ENCODE data around the gene IFT74. TPM values are rescaled to one million over a fixed set of nuclear protein-coding genes. Genes with fewer than 3 reads are reported as not detected.

Gene IFT74
- total and polyA plus RNA-seq, 2 of the 13 experiments (the other 11 are each of a cell fraction or from before 2014, with no cell fraction given): 4.2 to 12.3 TPM

- TF ChIP-seq KDM4B (CRISPR knock-in tag; IDR thresholded peaks at IDR 0.05) (no peak), EED (CRISPR knock-in tag; IDR thresholded peaks at IDR 0.05) (no peak), KAT8 (CRISPR knock-in tag; IDR thresholded peaks at IDR 0.05) (peak; percentile 66), KMT2B (CRISPR knock-in tag; IDR thresholded peaks at IDR 0.05) (peak; percentile 93), HIVEP1 (CRISPR knock-in tag; IDR thresholded peaks at IDR 0.05) (no peak), ZNF773 (CRISPR knock-in tag; IDR thresholded peaks at IDR 0.05; ENCODE audit: borderline replicate concordance) (no peak), SNAPC2 (CRISPR knock-in tag; IDR thresholded peaks at IDR 0.05) (no peak), MED13 (CRISPR knock-in tag; IDR thresholded peaks at IDR 0.05) (no peak), RELA (CRISPR knock-in tag; IDR thresholded peaks at IDR 0.05) (no peak), FOXK2 (IDR thresholded peaks at IDR 0.05) (no peak), ZSCAN9 (CRISPR knock-in tag; IDR thresholded peaks at IDR 0.05; ENCODE audit: borderline replicate concordance) (no peak), ZNF644 (CRISPR knock-in tag; IDR thresholded peaks at IDR 0.05; ENCODE audit: low read depth) (no peak), STAG1 (CRISPR knock-in tag; IDR thresholded peaks at IDR 0.05) (no peak)
- TF ChIP-seq, protein P1, sequence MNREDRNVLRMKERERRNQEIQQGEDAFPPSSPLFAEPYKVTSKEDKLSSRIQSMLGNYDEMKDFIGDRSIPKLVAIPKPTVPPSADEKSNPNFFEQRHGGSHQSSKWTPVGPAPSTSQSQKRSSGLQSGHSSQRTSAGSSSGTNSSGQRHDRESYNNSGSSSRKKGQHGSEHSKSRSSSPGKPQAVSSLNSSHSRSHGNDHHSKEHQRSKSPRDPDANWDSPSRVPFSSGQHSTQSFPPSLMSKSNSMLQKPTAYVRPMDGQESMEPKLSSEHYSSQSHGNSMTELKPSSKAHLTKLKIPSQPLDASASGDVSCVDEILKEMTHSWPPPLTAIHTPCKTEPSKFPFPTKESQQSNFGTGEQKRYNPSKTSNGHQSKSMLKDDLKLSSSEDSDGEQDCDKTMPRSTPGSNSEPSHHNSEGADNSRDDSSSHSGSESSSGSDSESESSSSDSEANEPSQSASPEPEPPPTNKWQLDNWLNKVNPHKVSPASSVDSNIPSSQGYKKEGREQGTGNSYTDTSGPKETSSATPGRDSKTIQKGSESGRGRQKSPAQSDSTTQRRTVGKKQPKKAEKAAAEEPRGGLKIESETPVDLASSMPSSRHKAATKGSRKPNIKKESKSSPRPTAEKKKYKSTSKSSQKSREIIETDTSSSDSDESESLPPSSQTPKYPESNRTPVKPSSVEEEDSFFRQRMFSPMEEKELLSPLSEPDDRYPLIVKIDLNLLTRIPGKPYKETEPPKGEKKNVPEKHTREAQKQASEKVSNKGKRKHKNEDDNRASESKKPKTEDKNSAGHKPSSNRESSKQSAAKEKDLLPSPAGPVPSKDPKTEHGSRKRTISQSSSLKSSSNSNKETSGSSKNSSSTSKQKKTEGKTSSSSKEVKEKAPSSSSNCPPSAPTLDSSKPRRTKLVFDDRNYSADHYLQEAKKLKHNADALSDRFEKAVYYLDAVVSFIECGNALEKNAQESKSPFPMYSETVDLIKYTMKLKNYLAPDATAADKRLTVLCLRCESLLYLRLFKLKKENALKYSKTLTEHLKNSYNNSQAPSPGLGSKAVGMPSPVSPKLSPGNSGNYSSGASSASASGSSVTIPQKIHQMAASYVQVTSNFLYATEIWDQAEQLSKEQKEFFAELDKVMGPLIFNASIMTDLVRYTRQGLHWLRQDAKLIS (CRISPR knock-in tag; IDR thresholded peaks at IDR 0.05): 0 out of 2 replicates have a peak, but pooled peaks have one; percentile 44
- TF ChIP-seq, protein P2, sequence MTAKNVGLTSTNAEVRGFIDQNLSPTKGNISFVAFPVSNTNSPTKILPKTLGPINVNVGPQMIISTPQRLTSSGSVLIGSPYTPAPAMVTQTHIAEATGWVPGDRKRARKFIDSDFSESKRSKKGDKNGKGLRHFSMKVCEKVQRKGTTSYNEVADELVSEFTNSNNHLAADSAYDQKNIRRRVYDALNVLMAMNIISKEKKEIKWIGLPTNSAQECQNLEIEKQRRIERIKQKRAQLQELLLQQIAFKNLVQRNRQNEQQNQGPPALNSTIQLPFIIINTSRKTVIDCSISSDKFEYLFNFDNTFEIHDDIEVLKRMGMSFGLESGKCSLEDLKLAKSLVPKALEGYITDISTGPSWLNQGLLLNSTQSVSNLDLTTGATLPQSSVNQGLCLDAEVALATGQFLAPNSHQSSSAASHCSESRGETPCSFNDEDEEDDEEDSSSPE (CRISPR knock-in tag; IDR thresholded peaks at IDR 0.05): peak; percentile 48; the same call in 1 of the 2 replicates
- TF ChIP-seq, protein P3, sequence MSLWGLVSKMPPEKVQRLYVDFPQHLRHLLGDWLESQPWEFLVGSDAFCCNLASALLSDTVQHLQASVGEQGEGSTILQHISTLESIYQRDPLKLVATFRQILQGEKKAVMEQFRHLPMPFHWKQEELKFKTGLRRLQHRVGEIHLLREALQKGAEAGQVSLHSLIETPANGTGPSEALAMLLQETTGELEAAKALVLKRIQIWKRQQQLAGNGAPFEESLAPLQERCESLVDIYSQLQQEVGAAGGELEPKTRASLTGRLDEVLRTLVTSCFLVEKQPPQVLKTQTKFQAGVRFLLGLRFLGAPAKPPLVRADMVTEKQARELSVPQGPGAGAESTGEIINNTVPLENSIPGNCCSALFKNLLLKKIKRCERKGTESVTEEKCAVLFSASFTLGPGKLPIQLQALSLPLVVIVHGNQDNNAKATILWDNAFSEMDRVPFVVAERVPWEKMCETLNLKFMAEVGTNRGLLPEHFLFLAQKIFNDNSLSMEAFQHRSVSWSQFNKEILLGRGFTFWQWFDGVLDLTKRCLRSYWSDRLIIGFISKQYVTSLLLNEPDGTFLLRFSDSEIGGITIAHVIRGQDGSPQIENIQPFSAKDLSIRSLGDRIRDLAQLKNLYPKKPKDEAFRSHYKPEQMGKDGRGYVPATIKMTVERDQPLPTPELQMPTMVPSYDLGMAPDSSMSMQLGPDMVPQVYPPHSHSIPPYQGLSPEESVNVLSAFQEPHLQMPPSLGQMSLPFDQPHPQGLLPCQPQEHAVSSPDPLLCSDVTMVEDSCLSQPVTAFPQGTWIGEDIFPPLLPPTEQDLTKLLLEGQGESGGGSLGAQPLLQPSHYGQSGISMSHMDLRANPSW (CRISPR knock-in tag; IDR thresholded peaks at IDR 0.05; ENCODE audit: borderline replicate concordance): no peak
- TF ChIP-seq, protein P4, sequence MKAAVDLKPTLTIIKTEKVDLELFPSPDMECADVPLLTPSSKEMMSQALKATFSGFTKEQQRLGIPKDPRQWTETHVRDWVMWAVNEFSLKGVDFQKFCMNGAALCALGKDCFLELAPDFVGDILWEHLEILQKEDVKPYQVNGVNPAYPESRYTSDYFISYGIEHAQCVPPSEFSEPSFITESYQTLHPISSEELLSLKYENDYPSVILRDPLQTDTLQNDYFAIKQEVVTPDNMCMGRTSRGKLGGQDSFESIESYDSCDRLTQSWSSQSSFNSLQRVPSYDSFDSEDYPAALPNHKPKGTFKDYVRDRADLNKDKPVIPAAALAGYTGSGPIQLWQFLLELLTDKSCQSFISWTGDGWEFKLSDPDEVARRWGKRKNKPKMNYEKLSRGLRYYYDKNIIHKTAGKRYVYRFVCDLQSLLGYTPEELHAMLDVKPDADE (CRISPR knock-in tag; IDR thresholded peaks at IDR 0.05): no peak
- TF ChIP-seq, protein P5, sequence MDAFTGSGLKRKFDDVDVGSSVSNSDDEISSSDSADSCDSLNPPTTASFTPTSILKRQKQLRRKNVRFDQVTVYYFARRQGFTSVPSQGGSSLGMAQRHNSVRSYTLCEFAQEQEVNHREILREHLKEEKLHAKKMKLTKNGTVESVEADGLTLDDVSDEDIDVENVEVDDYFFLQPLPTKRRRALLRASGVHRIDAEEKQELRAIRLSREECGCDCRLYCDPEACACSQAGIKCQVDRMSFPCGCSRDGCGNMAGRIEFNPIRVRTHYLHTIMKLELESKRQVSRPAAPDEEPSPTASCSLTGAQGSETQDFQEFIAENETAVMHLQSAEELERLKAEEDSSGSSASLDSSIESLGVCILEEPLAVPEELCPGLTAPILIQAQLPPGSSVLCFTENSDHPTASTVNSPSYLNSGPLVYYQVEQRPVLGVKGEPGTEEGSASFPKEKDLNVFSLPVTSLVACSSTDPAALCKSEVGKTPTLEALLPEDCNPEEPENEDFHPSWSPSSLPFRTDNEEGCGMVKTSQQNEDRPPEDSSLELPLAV (CRISPR knock-in tag; conservative IDR thresholded peaks at IDR 0.05; ENCODE audit: low read depth): no peak
Measured at GRCh38 chr9:26955921-26956859, at the start of gene IFT74 (continued).

Data from HepG2 (cell line).